Thoracic aorta (tissue), 2 donors: ENCODE data around the gene DDAH1. TPM values are rescaled to one million over a fixed set of nuclear protein-coding genes. Genes with fewer than 3 reads are reported as not detected.

Experiments used
- ATAC-seq: fragments of 150-250 bp; one replicate; pipeline ENCODE4 v1.8.0; 2017; ENCODE audit warnings: low read depth; ENCODE audit not compliant: insufficient number of reproducible peaks, low FRiP score
- DNase-seq: peaks from one replicate; pipeline ENCODE4 v3.0.0-alpha.2; 2020; ENCODE audit warnings: low spot score
- H3K27ac ChIP-seq, 2 donors: fragments of 200-600 bp; sonication (generic); 1 replicate in 1 of 2; 2 replicates in 1 of 2; pipeline ENCODE4 v1.5.1; 2016; ENCODE audit warnings: mild to moderate bottlenecking in 2 of 2, moderate library complexity in 2 of 2
- H3K27me3 ChIP-seq: fragments of 200-600 bp; sonication (generic); replicated peaks from 2 replicates; pipeline ENCODE4 v1.6.0; 2016; ENCODE audit warnings: mild to moderate bottlenecking; ENCODE audit not compliant: insufficient read depth
- H3K36me3 ChIP-seq: fragments of 200-600 bp; sonication (generic); one replicate; pipeline ENCODE4 v1.5.1; 2016
- H3K4me1 ChIP-seq, 2 donors: fragments of 200-600 bp; sonication (generic); 1 replicate in 1 of 2; 2 replicates in 1 of 2; pipeline versions ENCODE4 v1.5.1 to v1.6.0; 2016; ENCODE audit warnings: low read depth in 2 of 2, mild to moderate bottlenecking in 1 of 2; ENCODE audit not compliant: control insufficient read depth in 1 of 2
- H3K4me3 ChIP-seq: fragments of 200-600 bp; sonication (generic); 2 replicates; pipeline ENCODE4 v1.5.1; 2016; ENCODE audit warnings: mild to moderate bottlenecking
- H3K9me3 ChIP-seq: fragments of 200-600 bp; sonication (generic); 2 replicates; pipeline ENCODE4 v1.5.1; 2016
- CTCF ChIP-seq: fragments of 200-600 bp; sonication (generic); IDR thresholded peaks from one replicate; pipeline ENCODE4 v1.5.1; 2019; ENCODE audit warnings: antibody characterized with exemption
- total RNA-seq, 2 donors: library from RNA; depleted of rRNA; stranded (reverse); fragments of >200 nt; gene quantifications; one replicate each; pipeline versions ENCODE4 v1.1.0 to v1.2.3, GENCODE V29; 2016

The DDAH1 gene
- total RNA-seq, 2 donors from 2014 or later: 30.5 to 55.4 TPM

DNA sequence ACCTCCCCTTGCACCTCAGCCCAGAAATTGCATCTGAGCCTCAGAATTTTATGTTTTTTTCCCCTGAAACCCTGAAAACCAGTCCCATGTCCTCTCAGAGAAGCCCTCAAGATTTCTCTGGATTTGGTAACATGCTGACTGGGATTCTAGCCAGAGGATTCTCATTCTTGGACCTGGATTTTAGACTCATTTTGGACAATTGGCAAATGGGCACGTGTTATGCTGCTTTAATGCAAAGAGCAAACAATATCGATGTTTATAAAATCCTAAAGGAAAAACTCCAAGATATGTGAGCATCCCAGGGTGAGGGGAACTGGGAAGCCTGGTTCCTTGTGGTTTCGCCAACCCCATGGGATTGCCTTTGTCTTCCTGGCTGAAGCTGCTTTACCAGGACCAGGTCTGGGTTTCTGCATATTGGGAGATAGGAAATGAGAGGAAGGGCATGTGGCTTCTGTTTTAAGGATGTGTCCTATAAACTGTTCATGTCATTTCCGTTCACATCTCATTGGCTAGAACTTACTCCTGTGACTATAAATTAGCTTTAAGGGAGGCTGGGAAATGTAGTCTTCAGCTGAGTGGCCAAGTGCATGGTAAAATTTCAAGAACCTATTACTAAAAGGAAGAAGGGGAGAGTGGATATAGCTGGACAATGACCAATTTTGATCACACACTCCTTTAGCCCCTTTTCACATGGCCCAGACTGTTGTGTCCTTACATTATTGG, 161.4 kb downstream of the DDAH1 start:
- Histone ChIP-seq H3K27me3 (no peaks in the 10 kb centered on the region), H3K9me3 (no peaks in the 10 kb centered on the region), H3K4me3 (no peak overlapping the region), H3K4me1 (peaks cover 1 to 16% of the 10 kb centered on the region in 2 donors), H3K27ac (no peak overlapping the region), H3K36me3 (no peaks in the 10 kb centered on the region)
- no peak for ATAC-seq
- DNase-seq: no peak
- no peak for TF ChIP-seq CTCF

DNA sequence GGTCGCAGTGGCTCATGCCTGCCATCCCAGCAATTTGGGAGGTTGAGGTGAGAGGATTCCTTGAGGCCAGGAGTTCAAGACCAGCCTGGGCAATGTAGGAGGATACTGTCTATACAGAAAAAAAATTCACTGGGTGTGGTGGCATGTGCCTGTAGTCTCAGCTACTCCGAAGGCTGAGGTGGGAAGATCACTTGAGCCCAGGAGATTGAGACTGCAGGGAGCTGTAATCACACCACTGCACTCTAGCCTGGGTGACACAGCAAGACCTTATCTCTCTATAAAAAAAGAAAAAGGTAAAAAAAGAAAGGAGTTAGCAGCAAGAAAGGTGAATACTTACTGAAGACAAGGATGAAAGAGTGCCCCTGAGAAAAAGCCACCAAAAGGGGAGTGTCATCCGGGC, 164.8 kb downstream of the DDAH1 start:
- ATAC-seq (no peak), DNase-seq (no peak)
- Histone ChIP-seq H3K36me3 (no peaks in the 10 kb centered on the region), H3K27me3 (no peaks in the 10 kb centered on the region), H3K9me3 (no peaks in the 10 kb centered on the region), H3K4me3 (no peak overlapping the region), H3K27ac (no peak overlapping the region), H3K4me1 (peaks cover 16 to 28% of the 10 kb centered on the region in 2 donors)
- no peak for TF ChIP-seq CTCF

- peaks cover 16 to 28% of the 10 kb centered on the region in 2 donors for H3K4me1 ChIP-seq
- DNase-seq (peak; percentile 43), ATAC-seq (peak; percentile 90)
- no peaks in the 10 kb centered on the region for H3K9me3 ChIP-seq
- H3K4me3 ChIP-seq: peak overlapping the region; percentile 23
- no peak for TF ChIP-seq CTCF
- peak overlapping the region; percentile 74 to 77 for H3K27ac ChIP-seq
- H3K36me3 ChIP-seq: no peaks in the 10 kb centered on the region
- H3K27me3 ChIP-seq: no peaks in the 10 kb centered on the region
Measured at GRCh38 chr1:85297855-85298629, 166.9 kb downstream of the DDAH1 start.

GRCh38 chr1:85297538-85297854, 167.5 kb downstream of the DDAH1 start:
- Histone ChIP-seq H3K36me3 (no peaks in the 10 kb centered on the region), H3K27ac (peak overlapping the region; percentile 70 to 77), H3K27me3 (no peaks in the 10 kb centered on the region), H3K9me3 (no peaks in the 10 kb centered on the region), H3K4me1 (peaks cover 16 to 28% of the 10 kb centered on the region in 2 donors), H3K4me3 (peak overlapping the region; percentile 23)
- peak; percentile 5 for ATAC-seq
- no peak for DNase-seq
- TF ChIP-seq CTCF: no peak

- H3K36me3 ChIP-seq: no peaks in the 10 kb centered on the region
- peak overlapping the region; percentile 70 to 77 for H3K27ac ChIP-seq
- DNase-seq (no peak), ATAC-seq (no peak)
- H3K9me3 ChIP-seq: no peaks in the 10 kb centered on the region
- no peak for TF ChIP-seq CTCF
- H3K27me3 ChIP-seq: no peaks in the 10 kb centered on the region
- peaks cover 16 to 28% of the 10 kb centered on the region in 2 donors for H3K4me1 ChIP-seq
- peak overlapping the region; percentile 23 for H3K4me3 ChIP-seq
Measured at GRCh38 chr1:85296980-85297379, 168.0 kb downstream of the DDAH1 start.
